IMR-90 (cell line): ENCODE data around the gene RUFY4. TPM values are rescaled to one million over a fixed set of nuclear protein-coding genes. Genes with fewer than 3 reads are reported as not detected.

ENCODE experiments used
- ATAC-seq: fragments of 200-7000 bp; cut with Tn5 transposase; 2 replicates; pipeline ENCODE4 v1.9.1; 2020; ENCODE audit warnings: low read depth, mild to moderate bottlenecking, moderate library complexity
- BruUV-seq: library from RNA; stranded (reverse); fragments of 400-500 nt; replicated peaks from 2 replicates; lab custom pipeline; 2021; lab: Mats Ljungman, UMichigan
- CTCF ChIA-PET: fragments of 300-600 bp; formaldehyde crosslinking; extraction: SDS; loops from one replicate; lab custom pipeline; 2021; ENCODE audit warnings: antibody characterized with exemption; lab: Yijun Ruan, JAX
- POLR2A ChIA-PET: fragments of 300-600 bp; sonication (Branson Sonifier 250); formaldehyde crosslinking; loops from one replicate; lab custom pipeline; 2022; ENCODE audit warnings: antibody characterized with exemption; ENCODE audit not compliant: unreplicated experiment; lab: Charles Lee
- DNase-seq: peaks from one replicate; pipeline ENCODE4 v3.0.0; 2013
- H2AFZ ChIP-seq: replicated peaks from 2 replicates; pipeline ENCODE3; 2013; ENCODE audit warnings: low read length, mild to moderate bottlenecking; ENCODE audit not compliant: poor library complexity
- H2AK5ac ChIP-seq: 2 replicates; pipeline ENCODE4 v1.6.1; 2013; ENCODE audit warnings: low read depth, low read length, inconsistent platforms
- H2AK9ac ChIP-seq: replicated peaks from 2 replicates; pipeline ENCODE3; 2013; ENCODE audit warnings: mild to moderate bottlenecking, low read depth, low read length, moderate library complexity; ENCODE audit not compliant: poor library complexity
- H2BK120ac ChIP-seq: 2 replicates; pipeline ENCODE4 v1.6.1; 2013; ENCODE audit warnings: low read depth, low read length, inconsistent platforms
- H2BK15ac ChIP-seq: 3 replicates; pipeline ENCODE4 v1.6.1; 2013; ENCODE audit warnings: low read depth, low read length, inconsistent platforms
- H2BK20ac ChIP-seq: 2 replicates; pipeline ENCODE4 v1.6.1; 2013; ENCODE audit warnings: low read depth, mild to moderate bottlenecking, inconsistent platforms, low read length, moderate library complexity
- H2BK5ac ChIP-seq: 2 replicates; pipeline ENCODE4 v1.6.1; 2013; ENCODE audit warnings: mild to moderate bottlenecking, low read depth, low read length, inconsistent platforms; ENCODE audit not compliant: poor library complexity, severe bottlenecking
- H3K14ac ChIP-seq: replicated peaks from 2 replicates; pipeline ENCODE4 v1.6.1; 2013; ENCODE audit warnings: low read depth, low read length, inconsistent platforms
- H3K18ac ChIP-seq: 2 replicates; pipeline ENCODE4 v1.6.1; 2013; ENCODE audit warnings: low read depth, low read length, control low read depth
- H3K23ac ChIP-seq: 2 replicates; pipeline ENCODE4 v1.6.1; 2013; ENCODE audit warnings: low read depth, low read length, inconsistent platforms
- H3K27ac ChIP-seq: 2 replicates; pipeline ENCODE4 v1.5.1; 2013; ENCODE audit warnings: mild to moderate bottlenecking, control low read depth, low read length; ENCODE audit not compliant: insufficient read depth
- H3K27me3 ChIP-seq: 2 replicates; pipeline ENCODE4 v1.6.1; 2013; ENCODE audit warnings: low read length; ENCODE audit not compliant: control insufficient read depth, insufficient read depth
- H3K36me3 ChIP-seq: 2 replicates; pipeline ENCODE4 v1.6.1; 2013; ENCODE audit warnings: low read length, mixed read lengths; ENCODE audit not compliant: control insufficient read depth, insufficient read depth
- H3K4ac ChIP-seq: 2 replicates; pipeline ENCODE4 v1.6.1; 2013; ENCODE audit warnings: low read depth, low read length, inconsistent platforms
- H3K4me1 ChIP-seq: 2 replicates; pipeline ENCODE4 v1.6.1; 2013; ENCODE audit warnings: low read length, mixed read lengths; ENCODE audit not compliant: control insufficient read depth, insufficient read depth
- H3K4me2 ChIP-seq: 2 replicates; pipeline ENCODE4 v1.6.1; 2013; ENCODE audit warnings: low read depth, mild to moderate bottlenecking, control low read depth, low read length, moderate library complexity
- H3K4me3 ChIP-seq: 2 replicates; pipeline ENCODE4 v1.5.1; 2013; ENCODE audit warnings: low read depth, mild to moderate bottlenecking, control low read depth, low read length, moderate library complexity; ENCODE audit not compliant: insufficient read depth
- H3K56ac ChIP-seq: 2 replicates; pipeline ENCODE4 v1.6.1; 2013; ENCODE audit warnings: low read length, inconsistent platforms; ENCODE audit not compliant: insufficient read depth; ENCODE audit errors: extremely low read depth
- H3K79me1 ChIP-seq, 2 experiments: 2 replicates each; pipeline ENCODE4 v1.6.1; 2013; ENCODE audit warnings: low read length in 2 of 2, inconsistent platforms in 1 of 2, low read depth in 1 of 2
- H3K9ac ChIP-seq: 2 replicates; pipeline ENCODE4 v1.6.1; 2013; ENCODE audit warnings: low read depth, low read length, control low read depth
- H3K9me1 ChIP-seq: 2 replicates; pipeline ENCODE4 v1.6.1; 2013; ENCODE audit warnings: low read length, inconsistent platforms; ENCODE audit not compliant: insufficient read depth
- H3K9me3 ChIP-seq: 2 replicates; pipeline ENCODE4 v1.6.1; 2013; ENCODE audit warnings: low read length; ENCODE audit not compliant: control insufficient read depth, insufficient read depth
- H4K20me1 ChIP-seq: 2 replicates; pipeline ENCODE4 v1.6.1; 2013; ENCODE audit warnings: low read length, inconsistent platforms; ENCODE audit not compliant: insufficient read depth
- H4K5ac ChIP-seq: 2 replicates; pipeline ENCODE4 v1.6.1; 2013; ENCODE audit warnings: mild to moderate bottlenecking, low read depth, low read length, control low read depth
- H4K8ac ChIP-seq, 2 experiments: 2 replicates each; pipeline ENCODE4 v1.6.1; 2013; ENCODE audit warnings: low read depth in 2 of 2, low read length in 2 of 2, control low read depth in 1 of 2, inconsistent platforms in 1 of 2
- H4K91ac ChIP-seq: 2 replicates; pipeline ENCODE4 v1.6.1; 2013; ENCODE audit warnings: low read depth, low read length, inconsistent platforms; ENCODE audit not compliant: insufficient read depth
- BHLHE40 ChIP-seq: fragments of 150-350 bp; IDR thresholded peaks from 2 replicates; pipeline ENCODE4 v1.6.1; 2016; ENCODE audit warnings: mild to moderate bottlenecking, low read depth, low read length
- CHD1 ChIP-seq: IDR thresholded peaks from 2 replicates; pipeline ENCODE4 v1.6.1; 2012; ENCODE audit warnings: low read depth, low read length, improper control_type of control experiment
- FOS ChIP-seq: fragments of 150-350 bp; IDR thresholded peaks from 2 replicates; pipeline ENCODE4 v1.6.1; 2016; ENCODE audit warnings: low read depth, low read length
- MAFK ChIP-seq: IDR thresholded peaks from 2 replicates; pipeline ENCODE4 v1.6.1; 2012; ENCODE audit warnings: low read depth, low read length, improper control_type of control experiment
- MAZ ChIP-seq: IDR thresholded peaks from 2 replicates; pipeline ENCODE4 v1.6.1; 2012; ENCODE audit warnings: low read depth, mild to moderate bottlenecking, low read length, improper control_type of control experiment, moderate library complexity, borderline replicate concordance
- MXI1 ChIP-seq: IDR thresholded peaks from 2 replicates; pipeline ENCODE4 v1.6.1; 2012; ENCODE audit warnings: low read depth, mild to moderate bottlenecking, low read length, moderate library complexity, borderline replicate concordance
- NFE2L2 ChIP-seq: fragments of 150-350 bp; IDR thresholded peaks from 2 replicates; pipeline ENCODE4 v1.6.1; 2016; ENCODE audit warnings: low read depth, mild to moderate bottlenecking, low read length
- POLR2A ChIP-seq: IDR thresholded peaks from 2 replicates; pipeline ENCODE4 v1.6.1; 2012; ENCODE audit warnings: mild to moderate bottlenecking, low read depth, low read length
- RAD21 ChIP-seq: IDR thresholded peaks from 2 replicates; pipeline ENCODE4 v1.6.1; 2012; ENCODE audit warnings: low read length, improper control_type of control experiment
- RCOR1 ChIP-seq: IDR thresholded peaks from 2 replicates; pipeline ENCODE4 v1.6.1; 2012; ENCODE audit warnings: mild to moderate bottlenecking, low read length, improper control_type of control experiment; ENCODE audit not compliant: insufficient replicate concordance
- RFX5 ChIP-seq: IDR thresholded peaks from 2 replicates; pipeline ENCODE4 v1.8.0; 2012; ENCODE audit warnings: low read depth, mild to moderate bottlenecking, low read length, moderate library complexity
- SMC3 ChIP-seq: fragments of 150-350 bp; IDR thresholded peaks from 2 replicates; pipeline ENCODE4 v1.6.1; 2016; ENCODE audit warnings: low read depth, mild to moderate bottlenecking, antibody characterized with exemption, low read length, moderate library complexity
- WGBS, 2 experiments: methylation state at CpG; one replicate each; pipeline versions ENCODE4 v1.1.5 to v1.1.7; 2013; ENCODE audit warnings: missing lambda C conversion rate in 2 of 2; ENCODE audit not compliant: insufficient read length in 1 of 2; ENCODE audit errors: extremely low coverage in 2 of 2; 5-methylcytosine and 5-hydroxymethylcytosine counted together
- dilution Hi-C: fragments of 300-500 bp; cut with HindIII; formaldehyde crosslinking; loops from one replicate; pipeline ENCODE4 v1.14.3; 2018; ENCODE audit warnings: low sequenced_read_pairs; ENCODE audit not compliant: unreplicated experiment
- in situ Hi-C: fragments of 300-500 bp; cut with MboI; formaldehyde crosslinking; loops from 3 replicates; pipeline ENCODE4 v1.14.3; 2019; ENCODE audit warnings: low sequenced_read_pairs, inconsistent platforms, mixed read lengths
- intact Hi-C: fragments of 100-400 bp; cut with micrococcal nuclease; formaldehyde crosslinking; loops from 2 replicates; pipeline ENCODE4 v1.10.0; 2022
- polyA plus RNA-seq, 3 experiments: library from polyadenylated mRNA; depleted of rRNA; stranded (reverse); fragments of >200 nt; gene quantifications; 2 replicates each; pipeline ENCODE4 v1.2.3, GENCODE V29; 2012; ENCODE audit warnings: low replicate concordance in 1 of 3
- total RNA-seq: library from RNA; depleted of rRNA; stranded (reverse); fragments of >200 nt; gene quantifications from 2 replicates; pipeline ENCODE4 v1.2.3, GENCODE V29; 2012
- TF ChIP-seq, protein P1 (sequence below): fragments of 150-350 bp; IDR thresholded peaks from 2 replicates; pipeline ENCODE4 v1.6.1; 2017; ENCODE audit warnings: mild to moderate bottlenecking, antibody characterized with exemption, low read length, low read depth
- TF ChIP-seq, protein P2 (sequence below): fragments of 150-350 bp; IDR thresholded peaks from 2 replicates; pipeline ENCODE4 v1.6.1; 2016; ENCODE audit warnings: low read depth, mild to moderate bottlenecking, low read length, moderate library complexity, borderline replicate concordance

RUFY4 gene
- total and polyA plus RNA-seq, 2 of the 4 experiments (the other 2 are of a cell fraction): not detected

DNA sequence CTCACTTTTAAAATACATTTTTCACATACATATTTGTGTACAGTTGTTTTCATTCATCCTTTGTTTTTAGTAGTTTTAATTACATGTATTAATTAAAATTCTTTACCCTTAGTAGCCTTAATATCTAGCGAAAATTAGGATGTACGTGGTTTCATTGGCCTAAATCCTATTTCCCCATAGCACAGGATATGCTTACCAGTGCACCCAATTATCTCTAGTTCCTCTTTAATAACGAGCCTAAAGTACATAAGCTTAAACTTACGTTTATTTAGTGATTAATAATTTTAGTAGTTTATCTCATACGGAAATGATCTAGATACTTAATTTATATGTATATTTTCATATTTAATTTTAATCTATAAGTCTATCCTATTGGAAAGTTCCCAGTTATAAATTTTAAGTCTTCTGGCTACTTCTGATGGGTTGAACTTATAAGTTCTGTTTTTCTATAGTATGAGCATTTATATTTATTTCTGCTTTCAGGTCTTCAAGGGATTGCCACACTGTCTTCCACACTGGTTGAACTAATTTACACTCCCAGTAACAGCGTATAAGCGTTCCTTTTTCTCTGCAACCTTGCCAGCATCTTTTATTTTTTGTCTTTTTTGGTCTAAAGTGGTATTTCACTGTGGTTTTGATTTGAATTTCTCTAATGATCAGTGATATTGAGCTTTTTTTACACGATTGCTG is 21.4 kb upstream of the RUFY4 start:
- CTCF ChIA-PET: interaction anchor here (0.6 kb wide), 2 partner anchors 27 to 263 kb away, joined by 3 to 4 read pairs; no protein-coding TSS in a partner anchor
- H2BK15ac ChIP-seq: no peak overlapping the region
- no peak overlapping the region for H2AFZ ChIP-seq
- dilution Hi-C loops (no loop called here), in situ Hi-C loops (no loop called here), intact Hi-C loops (no loop called here)
- H3K27ac ChIP-seq: no peak overlapping the region
- no peak overlapping the region for H2AK9ac ChIP-seq
- H3K9me1 ChIP-seq: no peaks in the 10 kb centered on the region
- no peak overlapping the region for H3K4me2 ChIP-seq
- H3K4me1 ChIP-seq: no peaks in the 10 kb centered on the region
- H2AK5ac ChIP-seq: no peak overlapping the region
- no peak overlapping the region for H3K14ac ChIP-seq
- H4K91ac ChIP-seq: no peak overlapping the region
- H3K27me3 ChIP-seq: peaks cover 38% of the 10 kb centered on the region
- no peak overlapping the region for H4K8ac ChIP-seq
- POLR2A ChIA-PET: no interaction called here
- H3K18ac ChIP-seq: no peak overlapping the region
- no peak overlapping the region for H3K9ac ChIP-seq
- no peak overlapping the region for H2BK120ac ChIP-seq
- no peak overlapping the region for H4K5ac ChIP-seq
- H2BK20ac ChIP-seq: no peak overlapping the region
- H3K4me3 ChIP-seq: no peak overlapping the region
- TF ChIP-seq RFX5 (no peak), RAD21 (no peak), CHD1 (no peak), MAFK (no peak), MAZ (no peak), MXI1 (no peak), NFE2L2 (no peak), SMC3 (no peak), RCOR1 (no peak), BHLHE40 (no peak), FOS (no peak), POLR2A (no peak)
- TF ChIP-seq, protein P1, sequence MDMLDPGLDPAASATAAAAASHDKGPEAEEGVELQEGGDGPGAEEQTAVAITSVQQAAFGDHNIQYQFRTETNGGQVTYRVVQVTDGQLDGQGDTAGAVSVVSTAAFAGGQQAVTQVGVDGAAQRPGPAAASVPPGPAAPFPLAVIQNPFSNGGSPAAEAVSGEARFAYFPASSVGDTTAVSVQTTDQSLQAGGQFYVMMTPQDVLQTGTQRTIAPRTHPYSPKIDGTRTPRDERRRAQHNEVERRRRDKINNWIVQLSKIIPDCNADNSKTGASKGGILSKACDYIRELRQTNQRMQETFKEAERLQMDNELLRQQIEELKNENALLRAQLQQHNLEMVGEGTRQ: no peak
- TF ChIP-seq, protein P2, sequence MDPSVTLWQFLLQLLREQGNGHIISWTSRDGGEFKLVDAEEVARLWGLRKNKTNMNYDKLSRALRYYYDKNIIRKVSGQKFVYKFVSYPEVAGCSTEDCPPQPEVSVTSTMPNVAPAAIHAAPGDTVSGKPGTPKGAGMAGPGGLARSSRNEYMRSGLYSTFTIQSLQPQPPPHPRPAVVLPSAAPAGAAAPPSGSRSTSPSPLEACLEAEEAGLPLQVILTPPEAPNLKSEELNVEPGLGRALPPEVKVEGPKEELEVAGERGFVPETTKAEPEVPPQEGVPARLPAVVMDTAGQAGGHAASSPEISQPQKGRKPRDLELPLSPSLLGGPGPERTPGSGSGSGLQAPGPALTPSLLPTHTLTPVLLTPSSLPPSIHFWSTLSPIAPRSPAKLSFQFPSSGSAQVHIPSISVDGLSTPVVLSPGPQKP: no peak
- no CpG with 5 or more reads among the region's 8 CpGs for WGBS, 2 experiments
- H4K20me1 ChIP-seq: no peaks in the 10 kb centered on the region
- ATAC-seq: no peak
- H3K79me1 ChIP-seq: no peaks in the 10 kb centered on the region
- H2BK5ac ChIP-seq: no peak overlapping the region
- H3K56ac ChIP-seq: no peak overlapping the region
- no peak overlapping the region for H3K4ac ChIP-seq
- no TSS peak for BruUV-seq
- no peak for DNase-seq
- peaks cover 20% of the 10 kb centered on the region for H3K9me3 ChIP-seq
- no peak overlapping the region for H3K23ac ChIP-seq
- H3K36me3 ChIP-seq: no peaks in the 10 kb centered on the region
